Chondrocyte (in vitro differentiated cells): ENCODE results near the gene ARPC1A. TPM values are rescaled to one million over a fixed set of nuclear protein-coding genes. Genes with fewer than 3 reads are reported as not detected.
A peak's percentile ranks its signal among the peaks of the same experiment; 100 is the strongest.

Experiments used
- DNase-seq: peaks from one replicate; pipeline ENCODE4 v3.0.0; 2021; ENCODE audit warnings: mixed read lengths, low spot score
- H3K27ac Mint-ChIP-seq: one replicate; pipeline ENCODE4 v1.8.0; 2021; ENCODE audit warnings: mild to moderate bottlenecking, moderate library complexity, mixed read lengths; ENCODE audit not compliant: unreplicated experiment
- H3K27me3 Mint-ChIP-seq: 2 replicates; pipeline ENCODE4 v1.8.0; 2021; ENCODE audit warnings: low read depth, mixed read lengths
- H3K36me3 Mint-ChIP-seq: 2 replicates; pipeline ENCODE4 v1.8.0; 2021; ENCODE audit warnings: low read depth, mixed read lengths
- H3K4me1 Mint-ChIP-seq: 2 replicates; pipeline ENCODE4 v1.8.0; 2021; ENCODE audit warnings: low read depth, mild to moderate bottlenecking, mixed read lengths
- H3K4me3 Mint-ChIP-seq: one replicate; pipeline ENCODE4 v1.8.0; 2021; ENCODE audit warnings: mild to moderate bottlenecking, moderate library complexity, mixed read lengths; ENCODE audit not compliant: unreplicated experiment
- H3K9me3 Mint-ChIP-seq: 2 replicates; pipeline ENCODE4 v1.8.0; 2021; ENCODE audit warnings: low read depth, mixed read lengths
- CTCF ChIP-seq: fragments of 200-600 bp; sonication (generic); IDR thresholded peaks from 2 replicates; pipeline ENCODE4 v1.5.0; 2021; ENCODE audit warnings: antibody characterized with exemption, mild to moderate bottlenecking, moderate library complexity
- total RNA-seq: library from RNA; stranded (reverse); gene quantifications from 3 replicates; pipeline ENCODE4 v1.2.1, GENCODE V29; 2021

Gene ARPC1A
- total RNA-seq, 1 donor from 2014 or later: 104 TPM

GRCh38 chr7:99403764-99404163 is 78.1 kb downstream of the ARPC1A start:
- TF ChIP-seq CTCF: no peak
- Mint-ChIP-seq H3K36me3 (peaks cover 18% of the 10 kb centered on the region), H3K9me3 (no peaks in the 10 kb centered on the region), H3K4me1 (peaks cover 30% of the 10 kb centered on the region), H3K27ac (no peak overlapping the region), H3K4me3 (no peak overlapping the region), H3K27me3 (no peaks in the 10 kb centered on the region)
- no peak for DNase-seq

- no peak for DNase-seq
- Mint-ChIP-seq H3K9me3 (no peaks in the 10 kb centered on the region), H3K36me3 (peaks cover 16% of the 10 kb centered on the region), H3K4me3 (no peak overlapping the region), H3K27me3 (no peaks in the 10 kb centered on the region), H3K4me1 (peaks cover 26% of the 10 kb centered on the region), H3K27ac (peak overlapping the region; percentile 3)
- no peak for TF ChIP-seq CTCF
These were observed 78.7 kb downstream of the ARPC1A start for GRCh38 chr7:99404235-99404976.

GRCh38 chr7:99404977-99405320 is 79.3 kb downstream of the ARPC1A start:
- H3K27me3 Mint-ChIP-seq: no peaks in the 10 kb centered on the region
- H3K9me3 Mint-ChIP-seq: no peaks in the 10 kb centered on the region
- no peak for DNase-seq
- H3K36me3 Mint-ChIP-seq: peaks cover 16% of the 10 kb centered on the region
- peaks cover 30% of the 10 kb centered on the region for H3K4me1 Mint-ChIP-seq
- TF ChIP-seq CTCF: no peak
- no peak overlapping the region for H3K4me3 Mint-ChIP-seq
- H3K27ac Mint-ChIP-seq: peak overlapping the region; percentile 3

- TF ChIP-seq CTCF: no peak
- Mint-ChIP-seq H3K9me3 (no peaks in the 10 kb centered on the region), H3K4me3 (no peak overlapping the region), H3K27me3 (no peaks in the 10 kb centered on the region), H3K36me3 (peaks cover 18% of the 10 kb centered on the region), H3K4me1 (peaks cover 41% of the 10 kb centered on the region), H3K27ac (peak overlapping the region; percentile 66)
- no peak for DNase-seq
These were observed 80.9 kb downstream of the ARPC1A start for GRCh38 chr7:99406557-99406956.

GRCh38 chr7:99407872-99408378 is 82.2 kb downstream of the ARPC1A start:
- Mint-ChIP-seq H3K4me1 (peaks cover 41% of the 10 kb centered on the region), H3K36me3 (peaks cover 19% of the 10 kb centered on the region), H3K27ac (peak overlapping the region; percentile 99), H3K27me3 (no peaks in the 10 kb centered on the region), H3K9me3 (no peaks in the 10 kb centered on the region), H3K4me3 (peak overlapping the region; percentile 99)
- DNase-seq: no peak
- TF ChIP-seq CTCF: no peak
